Measurements from ENCODE around the gene DCAF10.
"Not testable (repeated sequence)": the region's sequence is repeated elsewhere in the genome, so short reads cannot be mapped to it uniquely, and the experiment has no call there.

Gene DCAF10

GRCh38 chr9:37790096-37790495 lies 10.5 kb upstream of the DCAF10 start:
- in situ Hi-C loops (cut with HindIII; ENCODE audit: low sequenced_read_pairs), result no loop called here

GRCh38 chr9:37792122-37792521 lies 8.5 kb upstream of the DCAF10 start:
- in situ Hi-C loops (cut with HindIII; ENCODE audit: low sequenced_read_pairs), result no loop called here

GRCh38 chr9:37796232-37796631 lies 4.4 kb upstream of the DCAF10 start:
- in situ Hi-C loops (cut with HindIII; ENCODE audit: low sequenced_read_pairs), result no loop called here

GRCh38 chr9:37798677-37799076 lies 1.9 kb upstream of the DCAF10 start:
- in situ Hi-C loops (cut with HindIII; ENCODE audit: low sequenced_read_pairs), result no loop called here

GRCh38 chr9:37801287-37801850 lies 772 bp downstream of the DCAF10 start:
- in situ Hi-C loops (cut with HindIII; ENCODE audit: low sequenced_read_pairs), result no loop called here

GRCh38 chr9:37801959-37802711 lies 1.5 kb downstream of the DCAF10 start:
- in situ Hi-C loops (cut with HindIII; ENCODE audit: low sequenced_read_pairs), result no loop called here

GRCh38 chr9:37806271-37806670 lies 5.7 kb downstream of the DCAF10 start:
- in situ Hi-C loops (cut with HindIII; ENCODE audit: low sequenced_read_pairs), result no loop called here

GRCh38 chr9:37809676-37810075 lies 9.1 kb downstream of the DCAF10 start:
- in situ Hi-C loops (cut with HindIII; ENCODE audit: low sequenced_read_pairs), result not testable (repeated sequence)

GRCh38 chr9:37811906-37812476 lies 11.4 kb downstream of the DCAF10 start:
- in situ Hi-C loops (cut with HindIII; ENCODE audit: low sequenced_read_pairs), result no loop called here

- in situ Hi-C loops (cut with HindIII; ENCODE audit: low sequenced_read_pairs), result no loop called here
Measured at GRCh38 chr9:37812773-37813379, 12.3 kb downstream of the DCAF10 start.

- in situ Hi-C loops (cut with HindIII; ENCODE audit: low sequenced_read_pairs), result no loop called here
Measured at GRCh38 chr9:37818849-37819248, 18.3 kb downstream of the DCAF10 start.

GRCh38 chr9:37820142-37820541 lies 19.5 kb downstream of the DCAF10 start:
- in situ Hi-C loops (cut with HindIII; ENCODE audit: low sequenced_read_pairs), result no loop called here

GRCh38 chr9:37825174-37825573 lies 24.6 kb downstream of the DCAF10 start:
- in situ Hi-C loops (cut with HindIII; ENCODE audit: low sequenced_read_pairs), result not testable (repeated sequence)

GRCh38 chr9:37827483-37828165 lies 27.0 kb downstream of the DCAF10 start:
- in situ Hi-C loops (cut with HindIII; ENCODE audit: low sequenced_read_pairs), result no loop called here

- in situ Hi-C loops (cut with HindIII; ENCODE audit: low sequenced_read_pairs), result no loop called here
Measured at GRCh38 chr9:37835821-37836220, 35.2 kb downstream of the DCAF10 start.

GRCh38 chr9:37836386-37836785 lies 35.8 kb downstream of the DCAF10 start:
- in situ Hi-C loops (cut with HindIII; ENCODE audit: low sequenced_read_pairs), result no loop called here

- in situ Hi-C loops (cut with HindIII; ENCODE audit: low sequenced_read_pairs), result no loop called here
Measured at GRCh38 chr9:37839496-37840461, 39.2 kb downstream of the DCAF10 start.

GRCh38 chr9:37840560-37841194 lies 40.1 kb downstream of the DCAF10 start:
- in situ Hi-C loops (cut with HindIII; ENCODE audit: low sequenced_read_pairs), result no loop called here

- in situ Hi-C loops (cut with HindIII; ENCODE audit: low sequenced_read_pairs), result no loop called here
Measured at GRCh38 chr9:37852222-37852621, 51.6 kb downstream of the DCAF10 start.

- in situ Hi-C loops (cut with HindIII; ENCODE audit: low sequenced_read_pairs), result no loop called here
Measured at GRCh38 chr9:37856551-37856950, 56.0 kb downstream of the DCAF10 start.

Data from endothelial cell of hepatic sinusoid (primary cell).